ENCODE results near the gene SCNN1A.

GRCh38 chr12:6340032-6340638 is 35.2 kb downstream of the SCNN1A start:
- TF ChIP-seq CTCF (IDR thresholded peaks at IDR 0.05; ENCODE audit: low read length) (no peak), EZH2 (IDR thresholded peaks at IDR 0.05; ENCODE audit: borderline replicate concordance, low read length) (no peak)

Data from OCI-LY1 (cell line).